Stimulated activated CD8-positive, alpha-beta memory T cell treated with anti-CD3 and anti-CD28 coated beads, Interleukin-15, amount 100 ng/mL, for 48 hours (primary cell): ENCODE measurements around the gene SLC25A1.

Experiments
- DNase-seq, 2 donors: peaks; one replicate each; pipeline ENCODE4 v3.0.0-alpha.2; 2020; ENCODE audit warnings: low read depth in 2 of 2

SLC25A1 gene

DNA sequence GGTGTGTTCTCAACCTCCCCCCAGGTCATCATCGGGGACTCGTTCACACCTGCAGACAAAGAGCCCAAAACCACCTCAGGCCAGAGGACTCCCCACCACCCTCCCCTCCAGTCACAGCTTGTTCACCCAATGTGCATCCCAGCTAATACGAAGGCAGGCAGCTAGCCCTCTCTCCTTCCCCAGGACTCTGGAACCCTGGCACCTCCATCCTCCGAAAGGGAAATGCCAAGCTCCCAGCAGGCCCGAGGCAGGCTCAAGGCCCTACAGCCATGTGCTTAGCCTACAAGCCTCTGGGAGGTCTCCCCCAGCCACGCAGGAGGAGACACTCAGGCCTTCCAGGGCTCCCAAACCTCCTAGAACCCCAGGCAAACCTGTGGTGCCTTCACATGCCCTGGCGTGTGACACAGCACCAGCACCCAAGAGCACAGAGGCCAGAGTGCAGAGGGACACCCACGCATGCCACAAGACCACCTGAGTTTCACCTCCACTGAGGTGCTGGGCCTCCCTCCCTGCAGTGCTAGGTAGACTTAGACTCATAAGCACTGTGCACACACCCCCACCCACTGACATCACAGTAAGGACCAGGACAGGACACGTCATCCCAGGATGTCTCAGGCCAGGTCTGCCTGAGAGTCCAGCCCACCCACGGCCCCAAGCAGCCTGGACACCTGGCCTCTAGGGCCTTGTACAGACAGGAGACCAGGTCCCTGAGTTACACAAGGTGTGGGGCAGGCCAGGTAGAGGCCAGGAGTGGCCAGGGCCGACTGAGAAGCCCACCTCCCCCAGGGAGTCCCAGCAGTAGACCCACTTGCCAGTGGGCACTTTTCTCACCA lies 40.9 kb downstream of the SLC25A1 start:
- DNase-seq = no peak

DNA sequence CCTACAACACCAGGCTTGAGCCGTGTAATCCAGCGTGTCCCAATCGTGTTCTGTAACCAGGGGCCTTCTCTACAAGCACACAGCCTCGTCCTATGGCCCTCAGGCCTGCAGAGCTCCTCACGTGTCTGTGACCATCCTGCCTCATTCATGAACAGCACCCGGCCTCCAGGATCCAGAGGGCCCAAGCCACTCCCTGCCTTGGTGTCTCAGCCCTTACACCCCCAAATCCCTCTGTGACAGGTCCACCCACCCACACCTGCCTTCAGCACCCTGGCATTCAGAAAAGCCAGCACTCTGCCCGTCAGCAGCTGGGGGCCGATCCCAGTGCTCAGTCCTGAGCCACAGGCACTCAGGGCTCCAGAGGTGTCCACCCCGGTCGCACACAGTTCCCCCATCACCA lies 41.6 kb downstream of the SLC25A1 start:
- no peak for DNase-seq

GRCh38 chr22:19134874-19135273 lies 43.7 kb downstream of the SLC25A1 start:
- DNase-seq = no peak

DNA sequence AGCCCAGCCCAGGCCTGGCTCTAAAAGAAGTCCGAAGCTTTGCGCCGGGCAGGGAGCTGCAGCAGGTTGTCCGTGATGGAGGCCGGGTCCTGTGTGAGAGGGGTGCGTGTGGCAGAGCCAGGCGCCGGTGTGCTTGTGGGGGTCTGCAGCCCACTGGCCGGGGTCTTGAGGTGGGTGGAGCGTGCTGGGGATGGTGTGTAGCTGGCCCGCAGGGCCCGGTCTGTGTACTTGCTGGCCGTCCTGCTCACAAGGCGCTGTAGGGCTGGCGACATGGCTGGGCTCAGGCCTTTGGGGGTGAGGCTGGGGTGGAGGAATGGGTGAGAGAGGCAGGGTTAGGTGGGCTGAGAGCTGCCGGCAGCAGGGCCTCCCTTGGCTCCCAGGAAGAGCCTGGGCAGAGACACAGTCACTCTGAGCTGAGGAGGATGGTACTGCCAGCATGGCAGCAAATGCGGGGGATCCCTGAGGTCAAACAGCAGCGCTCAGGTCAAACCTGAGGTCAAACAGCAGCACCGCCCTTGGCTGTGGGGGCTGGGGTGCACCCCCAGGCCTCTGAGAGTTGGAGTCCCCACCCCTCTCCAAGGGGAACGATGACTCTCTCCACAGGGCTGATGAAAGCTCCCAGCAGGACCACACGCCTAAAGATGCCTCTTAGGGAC lies 44.2 kb downstream of the SLC25A1 start:
- no peak for DNase-seq

DNA sequence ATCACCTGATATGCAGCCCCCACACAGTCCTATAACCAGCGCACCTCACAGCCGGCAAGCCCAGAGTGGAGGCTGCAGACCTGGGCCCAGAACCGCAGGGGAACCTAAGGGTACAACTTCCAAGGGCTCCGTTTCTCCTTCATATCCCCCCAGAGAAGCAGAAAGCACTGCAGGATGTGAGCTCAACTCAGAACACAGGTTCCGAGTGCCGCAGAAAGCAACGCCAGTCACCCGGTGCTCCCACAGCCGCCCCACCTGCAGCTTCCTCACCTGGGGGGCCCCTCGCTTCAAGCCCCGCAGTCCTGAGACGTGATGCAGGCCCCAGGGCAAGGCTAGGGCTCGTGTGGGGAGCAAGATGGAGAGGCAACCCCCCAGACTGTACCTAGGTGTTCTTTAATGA lies 45.0 kb downstream of the SLC25A1 start:
- DNase-seq = no peak

- DNase-seq = no peak
These were observed 45.7 kb downstream of the SLC25A1 start for GRCh38 chr22:19132693-19133400.

- DNase-seq = no peak
These were observed 46.4 kb downstream of the SLC25A1 start for GRCh38 chr22:19132153-19132552.

DNA sequence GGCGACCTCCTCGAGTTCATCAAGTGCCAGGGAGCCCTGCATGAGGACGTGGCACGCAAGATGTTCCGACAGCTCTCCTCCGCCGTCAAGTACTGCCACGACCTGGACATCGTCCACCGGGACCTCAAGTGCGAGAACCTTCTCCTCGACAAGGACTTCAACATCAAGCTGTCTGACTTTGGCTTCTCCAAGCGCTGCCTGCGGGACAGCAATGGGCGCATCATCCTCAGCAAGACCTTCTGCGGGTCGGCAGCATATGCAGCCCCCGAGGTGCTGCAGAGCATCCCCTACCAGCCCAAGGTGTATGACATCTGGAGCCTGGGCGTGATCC lies 46.9 kb downstream of the SLC25A1 start:
- DNase-seq = no peak

DNA sequence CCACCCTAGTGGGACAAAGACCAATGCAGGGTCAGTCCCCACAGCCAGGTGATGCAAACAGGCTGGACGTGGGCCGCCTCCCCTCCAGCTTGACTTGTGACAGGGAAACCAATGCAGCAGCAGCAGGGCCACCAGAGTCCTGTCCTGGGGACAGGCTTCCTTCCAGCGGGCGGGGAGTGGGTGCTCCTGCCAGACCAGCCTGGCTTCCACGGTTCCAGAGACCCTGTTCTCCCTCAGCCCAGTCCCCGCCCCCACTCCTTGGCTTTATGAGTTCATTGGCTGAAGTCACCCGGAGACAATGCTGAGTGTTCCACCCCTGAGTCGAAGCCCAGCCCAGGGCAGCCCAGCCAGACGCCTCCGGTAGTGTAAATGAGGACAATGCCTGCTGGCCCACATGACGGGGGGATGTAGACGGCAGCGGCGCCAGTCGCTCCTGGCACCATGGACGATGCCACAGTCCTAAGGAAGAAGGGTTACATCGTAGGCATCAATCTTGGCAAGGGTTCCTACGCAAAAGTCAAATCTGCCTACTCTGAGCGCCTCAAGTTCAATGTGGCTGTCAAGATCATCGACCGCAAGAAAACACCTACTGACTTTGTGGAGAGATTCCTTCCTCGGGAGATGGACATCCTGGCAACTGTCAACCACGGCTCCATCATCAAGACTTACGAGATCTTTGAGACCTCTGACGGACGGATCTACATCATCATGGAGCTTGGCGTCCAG lies 47.4 kb downstream of the SLC25A1 start, which contains the start of gene TSSK2:
TSSK2 (plus strand) TSS at position 350 of the 726 bp plus-strand sequence; CDS start at position 442, 92 bp downstream.
- DNase-seq = no peak

DNA sequence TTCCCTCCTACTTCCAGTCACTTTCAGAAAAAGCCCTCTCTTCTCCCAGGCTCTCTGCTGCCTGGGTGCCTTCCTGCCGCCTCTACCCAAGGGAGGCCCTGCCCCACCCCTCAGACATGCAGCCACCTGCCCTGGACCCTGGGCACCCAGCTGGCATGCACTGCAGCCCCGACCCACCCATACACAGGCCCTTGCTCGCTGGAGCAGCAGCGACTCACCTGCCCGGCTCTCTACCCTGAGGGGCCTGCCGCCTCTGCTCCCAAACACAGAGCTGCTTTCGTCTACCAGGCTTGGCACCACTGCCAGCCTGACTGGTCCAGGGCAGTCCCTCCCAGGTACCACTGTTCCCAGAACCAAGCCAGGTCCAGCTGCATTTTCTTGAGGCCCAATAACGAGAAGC lies 48.7 kb downstream of the SLC25A1 start:
- no peak for DNase-seq

GRCh38 chr22:19128946-19129727 lies 49.4 kb downstream of the SLC25A1 start:
- no peak for DNase-seq

DNA sequence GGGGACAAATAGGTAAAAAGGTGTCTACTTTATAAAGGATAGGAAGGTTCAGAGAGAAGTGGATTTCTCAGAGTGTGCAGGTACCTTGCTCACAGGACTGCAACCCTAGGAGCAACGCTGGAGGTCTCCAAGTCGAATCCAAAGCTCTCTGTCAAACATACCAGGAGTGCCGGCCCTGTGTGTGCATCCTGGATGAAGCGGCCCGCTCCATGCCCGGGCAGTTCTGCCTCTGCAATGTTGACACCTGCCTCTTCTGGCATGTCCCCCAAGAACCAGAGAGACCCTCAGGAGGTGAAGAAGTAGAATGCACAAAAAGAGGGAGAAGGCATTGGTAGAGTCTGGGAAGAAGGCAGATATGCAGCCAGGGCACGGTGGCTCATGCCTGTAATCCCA lies 50.5 kb downstream of the SLC25A1 start:
- no peak for DNase-seq

DNA sequence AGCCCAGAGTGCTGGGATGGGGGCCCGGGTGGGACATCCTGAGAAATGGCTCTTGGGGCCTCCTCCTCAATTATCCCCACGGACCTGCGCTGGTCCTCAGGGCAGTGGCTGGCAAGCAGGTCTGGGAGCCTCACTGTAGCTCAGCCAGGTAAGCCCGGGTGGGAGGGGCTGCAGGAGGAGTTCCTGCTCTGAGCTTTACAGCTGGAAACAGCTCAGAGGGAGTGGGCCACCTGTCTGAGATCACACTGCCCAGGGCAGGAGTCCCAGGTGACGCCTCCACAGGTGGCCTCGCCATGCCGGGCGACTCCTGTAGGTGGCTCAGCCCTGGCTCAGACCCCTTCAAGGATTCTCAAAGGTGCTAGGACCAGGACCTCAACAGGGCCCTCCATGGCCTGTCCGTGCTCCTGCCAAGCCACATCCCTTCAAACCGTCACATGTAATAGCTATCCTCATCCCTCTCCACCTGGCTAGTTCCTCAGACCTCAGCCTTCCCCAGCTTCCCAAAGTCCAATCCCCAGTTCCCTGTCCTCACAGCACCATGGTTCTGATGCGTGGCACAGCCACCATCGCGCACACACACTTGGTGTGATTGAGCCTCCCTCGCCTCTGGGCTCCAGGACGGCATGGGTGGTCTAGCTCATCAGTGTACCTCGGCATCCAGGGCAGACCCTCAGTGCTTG lies 51.1 kb downstream of the SLC25A1 start:
- no peak for DNase-seq

DNA sequence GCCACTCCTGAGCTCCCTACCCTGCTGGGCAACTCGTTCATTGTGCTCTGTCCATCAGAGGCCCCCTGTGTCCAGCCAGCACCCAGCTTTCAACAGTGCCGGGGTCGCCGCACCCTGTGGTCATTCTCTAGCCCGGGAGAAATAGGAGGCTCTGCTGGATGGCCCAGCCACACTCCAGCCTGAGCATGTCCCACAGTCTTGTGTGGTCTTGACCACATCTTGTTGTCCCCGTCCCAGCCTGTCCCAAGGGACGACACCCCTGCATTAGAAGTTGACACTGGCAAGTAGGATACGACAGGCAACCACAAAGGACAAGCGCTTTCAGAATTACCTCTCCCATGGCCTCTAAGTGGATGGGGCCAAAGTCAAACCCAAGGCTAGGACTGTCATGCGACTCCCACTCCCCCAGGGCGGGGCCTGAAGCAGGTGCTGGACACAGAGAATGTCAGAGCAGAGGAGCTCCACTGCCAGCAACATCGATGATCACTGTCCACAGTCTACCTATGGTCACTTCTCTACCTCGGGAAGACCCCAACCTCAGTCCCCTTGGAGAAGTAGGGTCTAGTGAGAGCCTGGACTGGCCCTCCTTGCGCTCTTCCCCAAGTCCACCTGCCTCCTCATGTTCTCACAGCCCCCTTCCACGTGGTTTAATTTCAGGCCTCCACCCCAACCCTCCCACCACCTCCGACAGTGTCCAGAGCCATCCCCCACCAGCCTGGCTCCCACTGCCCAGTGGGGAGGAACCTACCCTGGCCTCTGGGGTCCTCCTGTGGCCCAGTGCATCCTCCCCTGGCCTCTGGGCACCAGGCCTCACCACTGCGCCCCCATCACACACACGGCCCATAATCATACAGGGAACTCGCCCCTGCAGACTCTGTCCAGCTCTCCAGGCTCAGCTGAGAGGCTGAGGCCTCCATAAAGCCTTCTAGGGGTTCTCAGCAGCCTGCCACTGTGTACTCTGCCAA lies 51.9 kb downstream of the SLC25A1 start:
- DNase-seq = no peak
